RWPE2 (cell line): Measurements from ENCODE around the gene SLC12A5.

Experiments used
- ATAC-seq: fragments of 200-7000 bp; cut with Tn5 transposase; 3 replicates; pipeline ENCODE4 v1.9.1; 2021; ENCODE audit warnings: low read depth
- DNase-seq: peaks from one replicate; pipeline ENCODE4 v3.0.0-alpha.2; 2020; ENCODE audit warnings: low spot score
- H3K27ac ChIP-seq: fragments of 450-650 bp; 2 replicates; pipeline ENCODE4 v1.5.1; 2017; ENCODE audit warnings: mild to moderate bottlenecking; ENCODE audit not compliant: poor library complexity, severe bottlenecking
- H3K27me3 ChIP-seq: fragments of 250-450 bp; sonication (Bioruptor Pico); 2 replicates; pipeline ENCODE4 v1.5.1; 2021; ENCODE audit warnings: mild to moderate bottlenecking, moderate library complexity; ENCODE audit not compliant: insufficient read depth, poor library complexity, severe bottlenecking
- H3K36me3 ChIP-seq: fragments of 250-450 bp; sonication (Bioruptor Pico); 2 replicates; pipeline ENCODE4 v1.5.1; 2020; ENCODE audit warnings: low read depth, mild to moderate bottlenecking, moderate library complexity
- H3K4me1 ChIP-seq: fragments of 250-450 bp; sonication (Bioruptor Pico); 2 replicates; pipeline ENCODE4 v1.5.1; 2021; ENCODE audit warnings: mild to moderate bottlenecking, moderate library complexity; ENCODE audit not compliant: insufficient read depth, poor library complexity, severe bottlenecking
- H3K4me3 ChIP-seq: fragments of 250-450 bp; sonication (Bioruptor Pico); 2 replicates; pipeline ENCODE4 v1.5.1; 2021; ENCODE audit warnings: mild to moderate bottlenecking, moderate library complexity; ENCODE audit not compliant: severe bottlenecking
- H3K9me3 ChIP-seq: fragments of 250-450 bp; sonication (Bioruptor Pico); 2 replicates; pipeline ENCODE4 v1.5.1; 2021; ENCODE audit warnings: mild to moderate bottlenecking, moderate library complexity; ENCODE audit not compliant: severe bottlenecking
- CTCF ChIP-seq: fragments of 450-650 bp; IDR thresholded peaks from one replicate; pipeline ENCODE4 v1.5.1; 2017; ENCODE audit warnings: mild to moderate bottlenecking, moderate library complexity; ENCODE audit not compliant: poor library complexity, severe bottlenecking

SLC12A5 gene

GRCh38 chr20:46025376-46025783 is 3.6 kb upstream of the SLC12A5 start:
- Histone ChIP-seq H3K4me1 (peaks cover 7% of the 10 kb centered on the region), H3K4me3 (no peak overlapping the region), H3K27ac (no peak overlapping the region), H3K27me3 (peaks cover 37% of the 10 kb centered on the region), H3K9me3 (no peaks in the 10 kb centered on the region), H3K36me3 (no peaks in the 10 kb centered on the region)
- DNase-seq = no peak
- TF ChIP-seq CTCF = no peak
- ATAC-seq = no peak

- Histone ChIP-seq H3K27ac (no peak overlapping the region), H3K4me3 (no peak overlapping the region), H3K9me3 (no peaks in the 10 kb centered on the region), H3K27me3 (peaks cover 57% of the 10 kb centered on the region), H3K4me1 (peaks cover 3% of the 10 kb centered on the region), H3K36me3 (no peaks in the 10 kb centered on the region)
- TF ChIP-seq CTCF = no peak
- DNase-seq (no peak), ATAC-seq (peak; percentile 21)
Measured at GRCh38 chr20:46027245-46027853, 1.7 kb upstream of the SLC12A5 start.

GRCh38 chr20:46028110-46028509 is 905 bp upstream of the SLC12A5 start:
- no peak overlapping the region for H3K27ac ChIP-seq
- no peaks in the 10 kb centered on the region for H3K36me3 ChIP-seq
- ATAC-seq = no peak
- TF ChIP-seq CTCF = no peak
- no peaks in the 10 kb centered on the region for H3K9me3 ChIP-seq
- no peaks in the 10 kb centered on the region for H3K4me1 ChIP-seq
- no peak overlapping the region for H3K4me3 ChIP-seq
- DNase-seq = no peak
- peaks cover 64% of the 10 kb centered on the region for H3K27me3 ChIP-seq

- H3K9me3 ChIP-seq = no peaks in the 10 kb centered on the region
- no peaks in the 10 kb centered on the region for H3K4me1 ChIP-seq
- DNase-seq = peak; percentile 83
- no peak overlapping the region for H3K27ac ChIP-seq
- H3K36me3 ChIP-seq = no peaks in the 10 kb centered on the region
- no peak overlapping the region for H3K4me3 ChIP-seq
- ATAC-seq = no peak
- TF ChIP-seq CTCF = no peak
- peaks cover 78% of the 10 kb centered on the region for H3K27me3 ChIP-seq
Measured at GRCh38 chr20:46030284-46031013, 1.4 kb downstream of the SLC12A5 start.

GRCh38 chr20:46031014-46031569 is 2.1 kb downstream of the SLC12A5 start:
- Histone ChIP-seq H3K4me3 (no peak overlapping the region), H3K9me3 (no peaks in the 10 kb centered on the region), H3K4me1 (no peaks in the 10 kb centered on the region), H3K27ac (no peak overlapping the region), H3K36me3 (no peaks in the 10 kb centered on the region), H3K27me3 (peaks cover 78% of the 10 kb centered on the region)
- no peak for ATAC-seq
- no peak for DNase-seq
- TF ChIP-seq CTCF = no peak
